Measurements from ENCODE around the gene OPTN. TPM values are rescaled to one million over a fixed set of nuclear protein-coding genes. Genes with fewer than 3 reads are reported as not detected.
"Not testable (repeated sequence)": the region's sequence is repeated elsewhere in the genome, so short reads cannot be mapped to it uniquely, and the experiment has no call there.

The OPTN gene
- total and polyA plus RNA-seq, 4 donors = 54.3 to 68.5 (median 61.0) TPM

DNA sequence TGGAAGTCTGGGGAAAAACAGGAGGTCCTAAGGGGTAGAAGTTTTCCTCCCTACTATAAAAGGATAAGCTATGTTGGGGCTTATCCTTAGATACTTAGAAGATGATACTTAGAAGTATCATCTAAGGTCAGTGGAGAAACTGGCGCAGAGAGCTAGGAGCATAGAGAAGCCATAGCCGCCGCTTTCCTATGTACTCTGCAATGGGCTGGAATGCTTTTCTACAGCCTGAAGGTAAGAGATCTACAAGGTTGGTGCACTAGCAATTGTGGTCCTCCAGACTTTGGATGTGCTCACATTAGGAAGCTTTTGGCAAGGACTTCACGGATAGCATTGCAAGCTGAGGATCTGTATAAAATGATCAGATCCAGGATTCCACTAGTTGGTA, 12.4 kb upstream of the OPTN start:
- WGBS (ENCODE audit: insufficient coverage) = 100% methylated on average over 4 of the region's 4 CpGs
- H3K27ac ChIP-seq (ENCODE audit: low read depth, low read length) = no peak overlapping the region
- DNase-seq (ENCODE audit: low read depth in 4 of 6, low spot score in 6 of 6) = no peak

DNA sequence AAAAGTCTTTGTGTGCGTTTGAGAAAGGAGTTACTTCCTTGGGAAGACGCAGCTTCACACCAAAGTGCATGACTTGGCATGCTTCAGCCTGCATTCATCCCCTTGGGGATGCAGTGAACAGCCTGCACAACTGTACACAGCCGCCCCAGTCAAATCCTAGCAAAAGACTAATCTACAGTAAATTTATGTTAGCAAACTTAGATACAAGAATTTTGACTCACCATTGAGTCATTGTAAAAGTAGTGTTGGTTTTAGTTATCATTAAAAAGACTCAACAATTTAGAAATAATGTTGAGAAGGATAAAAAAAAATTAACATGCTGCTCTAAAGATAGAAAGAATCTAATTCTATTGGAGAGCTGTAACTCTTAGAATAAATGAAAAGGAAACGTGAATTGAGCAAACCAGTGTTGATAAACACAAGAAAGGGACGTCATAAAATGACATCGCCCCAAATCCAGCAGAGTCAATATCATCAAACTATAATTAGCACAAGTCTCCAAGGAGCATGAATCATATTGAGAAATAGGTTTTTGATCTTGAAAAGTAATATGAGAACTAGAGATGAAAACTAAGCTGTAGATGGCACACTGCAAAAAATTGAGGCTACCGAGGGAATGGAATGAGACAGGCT, 11.9 kb upstream of the OPTN start:
- H3K4me3 ChIP-seq (ENCODE audit: low read depth, low read length) = no peak overlapping the region
- H3K9me3 ChIP-seq (ENCODE audit: control insufficient read depth, insufficient read depth, low read length) = no peaks in the 10 kb centered on the region
- 75% methylated on average over 1 of the region's 7 CpGs for WGBS (ENCODE audit: insufficient coverage)
- no peaks in the 10 kb centered on the region for H3K4me1 ChIP-seq (ENCODE audit: control insufficient read depth, insufficient read depth, low read length)
- no peaks in the 10 kb centered on the region for H3K36me3 ChIP-seq (ENCODE audit: control insufficient read depth, insufficient read depth, low read length)
- H3K27ac ChIP-seq (ENCODE audit: low read depth, low read length) = no peak overlapping the region
- no peak for DNase-seq (ENCODE audit: low read depth in 4 of 6, low spot score in 6 of 6)
- no peaks in the 10 kb centered on the region for H3K27me3 ChIP-seq (ENCODE audit: control insufficient read depth, insufficient read depth, low read length)

More for the DNA sequence above, 12.4 kb upstream of the OPTN start:
- no peaks in the 10 kb centered on the region for H3K9me3 ChIP-seq (ENCODE audit: control insufficient read depth, insufficient read depth, low read length)
- no peaks in the 10 kb centered on the region for H3K27me3 ChIP-seq (ENCODE audit: control insufficient read depth, insufficient read depth, low read length)
- H3K36me3 ChIP-seq (ENCODE audit: control insufficient read depth, insufficient read depth, low read length) = no peaks in the 10 kb centered on the region
- H3K4me3 ChIP-seq (ENCODE audit: low read depth, low read length) = no peak overlapping the region
- no peaks in the 10 kb centered on the region for H3K4me1 ChIP-seq (ENCODE audit: control insufficient read depth, insufficient read depth, low read length)

GRCh38 chr10:13089345-13089744, 10.6 kb upstream of the OPTN start:
- no peak for DNase-seq (ENCODE audit: low read depth in 4 of 6, low spot score in 6 of 6)

GRCh38 chr10:13090289-13090688, 9.7 kb upstream of the OPTN start:
- no peaks in the 10 kb centered on the region for H3K27me3 ChIP-seq (ENCODE audit: control insufficient read depth, insufficient read depth, low read length)
- H3K4me3 ChIP-seq (ENCODE audit: low read depth, low read length) = no peak overlapping the region
- 100% methylated on average over 1 of the region's 2 CpGs for WGBS (ENCODE audit: insufficient coverage)
- H3K9me3 ChIP-seq (ENCODE audit: control insufficient read depth, insufficient read depth, low read length) = no peaks in the 10 kb centered on the region
- DNase-seq (ENCODE audit: low read depth in 4 of 6, low spot score in 6 of 6) = no peak
- H3K4me1 ChIP-seq (ENCODE audit: control insufficient read depth, insufficient read depth, low read length) = no peaks in the 10 kb centered on the region
- H3K27ac ChIP-seq (ENCODE audit: low read depth, low read length) = no peak overlapping the region
- no peaks in the 10 kb centered on the region for H3K36me3 ChIP-seq (ENCODE audit: control insufficient read depth, insufficient read depth, low read length)

More at GRCh38 chr10:13089345-13089744, 10.6 kb upstream of the OPTN start:
- H3K27ac ChIP-seq (ENCODE audit: low read depth, low read length) = no peak overlapping the region
- no peaks in the 10 kb centered on the region for H3K4me1 ChIP-seq (ENCODE audit: control insufficient read depth, insufficient read depth, low read length)
- WGBS (ENCODE audit: insufficient coverage) = 85% methylated on average over 4 of the region's 4 CpGs
- H3K9me3 ChIP-seq (ENCODE audit: control insufficient read depth, insufficient read depth, low read length) = no peaks in the 10 kb centered on the region
- H3K27me3 ChIP-seq (ENCODE audit: control insufficient read depth, insufficient read depth, low read length) = no peaks in the 10 kb centered on the region
- H3K4me3 ChIP-seq (ENCODE audit: low read depth, low read length) = no peak overlapping the region
- H3K36me3 ChIP-seq (ENCODE audit: control insufficient read depth, insufficient read depth, low read length) = no peaks in the 10 kb centered on the region

GRCh38 chr10:13091801-13092200, 8.2 kb upstream of the OPTN start:
- WGBS (ENCODE audit: insufficient coverage) = no CpG with 5 or more reads among the region's 3 CpGs
- H3K27ac ChIP-seq (ENCODE audit: low read depth, low read length) = no peak overlapping the region
- no peak overlapping the region for H3K4me3 ChIP-seq (ENCODE audit: low read depth, low read length)
- peak in 1 of 6 donors; percentile 51 for DNase-seq (ENCODE audit: low read depth in 4 of 6, low spot score in 6 of 6)
- H3K9me3 ChIP-seq (ENCODE audit: control insufficient read depth, insufficient read depth, low read length) = no peaks in the 10 kb centered on the region
- H3K36me3 ChIP-seq (ENCODE audit: control insufficient read depth, insufficient read depth, low read length) = no peaks in the 10 kb centered on the region
- no peaks in the 10 kb centered on the region for H3K27me3 ChIP-seq (ENCODE audit: control insufficient read depth, insufficient read depth, low read length)
- no peaks in the 10 kb centered on the region for H3K4me1 ChIP-seq (ENCODE audit: control insufficient read depth, insufficient read depth, low read length)

- Histone ChIP-seq H3K27me3 (ENCODE audit: control insufficient read depth, insufficient read depth, low read length) (no peaks in the 10 kb centered on the region), H3K4me1 (ENCODE audit: control insufficient read depth, insufficient read depth, low read length) (no peaks in the 10 kb centered on the region), H3K36me3 (ENCODE audit: control insufficient read depth, insufficient read depth, low read length) (no peaks in the 10 kb centered on the region), H3K9me3 (ENCODE audit: control insufficient read depth, insufficient read depth, low read length) (no peaks in the 10 kb centered on the region), H3K27ac (ENCODE audit: low read depth, low read length) (no peak overlapping the region), H3K4me3 (ENCODE audit: low read depth, low read length) (no peak overlapping the region)
- WGBS (ENCODE audit: insufficient coverage) = 45% methylated on average over 3 of the region's 7 CpGs
- peak in 1 of 6 donors; percentile 72 for DNase-seq (ENCODE audit: low read depth in 4 of 6, low spot score in 6 of 6)
Measured at GRCh38 chr10:13092291-13093102, 7.5 kb upstream of the OPTN start.

DNA sequence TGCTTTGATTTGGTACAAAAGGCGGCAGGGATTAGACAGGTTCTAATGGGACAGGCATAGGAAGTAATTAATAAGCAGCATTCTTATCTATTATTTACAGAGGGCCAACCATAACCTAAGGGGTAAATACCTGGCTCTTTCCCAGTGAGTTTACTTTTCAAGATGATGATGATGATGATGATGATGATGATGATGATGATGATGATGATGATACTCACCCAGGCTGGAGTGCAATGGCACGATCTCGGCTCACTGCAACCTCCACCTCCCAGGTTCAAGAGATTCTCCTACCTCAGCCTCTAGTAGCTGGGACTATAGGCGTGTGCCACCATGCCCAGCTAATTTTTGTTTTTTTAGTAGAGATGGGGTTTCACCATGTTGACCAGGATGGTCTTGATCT, 5.9 kb upstream of the OPTN start:
- H3K27ac ChIP-seq (ENCODE audit: low read depth, low read length); H3K4me3 ChIP-seq (ENCODE audit: low read depth, low read length); H3K27me3 ChIP-seq (ENCODE audit: control insufficient read depth, insufficient read depth, low read length); H3K36me3 ChIP-seq (ENCODE audit: control insufficient read depth, insufficient read depth, low read length); H3K9me3 ChIP-seq (ENCODE audit: control insufficient read depth, insufficient read depth, low read length); DNase-seq (ENCODE audit: low read depth in 4 of 6, low spot score in 6 of 6): not testable (repeated sequence)
- peaks cover 12% of the 10 kb centered on the region for H3K4me1 ChIP-seq (ENCODE audit: control insufficient read depth, insufficient read depth, low read length)
- no CpG with 5 or more reads among the region's 4 CpGs for WGBS (ENCODE audit: insufficient coverage)

GRCh38 chr10:13095094-13095493, 4.9 kb upstream of the OPTN start:
- H3K36me3 ChIP-seq (ENCODE audit: control insufficient read depth, insufficient read depth, low read length) = no peaks in the 10 kb centered on the region
- DNase-seq (ENCODE audit: low read depth in 4 of 6, low spot score in 6 of 6) = no peak
- no peak overlapping the region for H3K4me3 ChIP-seq (ENCODE audit: low read depth, low read length)
- 86% methylated on average over 2 of the region's 3 CpGs for whole genome bisulfite sequencing (ENCODE audit: insufficient coverage)
- H3K4me1 ChIP-seq (ENCODE audit: control insufficient read depth, insufficient read depth, low read length) = peaks cover 18% of the 10 kb centered on the region
- H3K27me3 ChIP-seq (ENCODE audit: control insufficient read depth, insufficient read depth, low read length) = no peaks in the 10 kb centered on the region
- no peak overlapping the region for H3K27ac ChIP-seq (ENCODE audit: low read depth, low read length)
- H3K9me3 ChIP-seq (ENCODE audit: control insufficient read depth, insufficient read depth, low read length) = no peaks in the 10 kb centered on the region

DNA sequence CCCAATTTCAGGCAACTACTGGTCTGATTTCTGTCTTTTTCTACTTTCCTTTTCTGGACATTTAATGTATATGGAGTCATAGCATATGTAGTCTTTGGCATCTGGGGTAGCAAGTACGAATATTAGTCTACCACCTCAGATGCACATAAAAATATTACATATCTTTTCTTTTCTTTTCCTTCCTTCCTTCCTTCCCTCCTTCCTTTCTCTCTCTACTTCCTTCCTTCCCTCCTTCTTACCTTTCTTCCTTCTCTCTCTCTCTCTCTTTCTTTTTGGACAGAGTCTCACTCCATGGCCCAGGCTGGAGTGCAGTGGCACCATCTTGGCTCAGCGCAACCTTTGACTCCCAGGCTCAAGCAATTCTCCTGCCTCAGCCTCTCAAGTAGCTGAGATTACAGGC, 4.0 kb upstream of the OPTN start:
- no peak overlapping the region for H3K4me3 ChIP-seq (ENCODE audit: low read depth, low read length)
- no peak for DNase-seq (ENCODE audit: low read depth in 4 of 6, low spot score in 6 of 6)
- H3K27me3 ChIP-seq (ENCODE audit: control insufficient read depth, insufficient read depth, low read length) = no peaks in the 10 kb centered on the region
- H3K4me1 ChIP-seq (ENCODE audit: control insufficient read depth, insufficient read depth, low read length) = peaks cover 24% of the 10 kb centered on the region
- H3K27ac ChIP-seq (ENCODE audit: low read depth, low read length) = no peak overlapping the region
- no peaks in the 10 kb centered on the region for H3K9me3 ChIP-seq (ENCODE audit: control insufficient read depth, insufficient read depth, low read length)
- H3K36me3 ChIP-seq (ENCODE audit: control insufficient read depth, insufficient read depth, low read length) = no peaks in the 10 kb centered on the region
- 100% methylated on average over 1 of the region's 2 CpGs for WGBS (ENCODE audit: insufficient coverage)

All from spinal cord (tissue), 10 donors.